H1 (cell line): ENCODE results near the gene IRF2BP2. TPM values are rescaled to one million over a fixed set of nuclear protein-coding genes. Genes with fewer than 3 reads are reported as not detected.

Source experiments
- CTCF ChIA-PET: fragments of 300-600 bp; sonication (Branson Sonifier 250); formaldehyde crosslinking; loops from one replicate; lab custom pipeline; 2021; ENCODE audit not compliant: partially characterized antibody; lab: Charles Lee
- POLR2A ChIA-PET: fragments of 300-600 bp; sonication (Branson Sonifier 250); formaldehyde crosslinking; loops from one replicate; lab custom pipeline; 2021; ENCODE audit warnings: inconsistent platforms; ENCODE audit not compliant: partially characterized antibody; lab: Charles Lee
- DNase-seq, 2 experiments: peaks; one replicate each; pipeline versions ENCODE4 v3.0.0 to v3.0.0-alpha.2; 2010 to 2022; ENCODE audit warnings: low spot score in 2 of 2, low read depth in 1 of 2, mixed read lengths in 1 of 2
- FAIRE-seq: peaks from 2 replicates; lab custom pipeline; 2011; peaks lifted over from hg19 to GRCh38; lab: Jason Lieb, UNC
- H2AFZ ChIP-seq: 2 replicates; pipeline ENCODE4 v1.8.1; 2012; ENCODE audit warnings: low read length, inconsistent platforms
- H2AK5ac ChIP-seq: 2 replicates; pipeline ENCODE4 v1.6.1; 2013; ENCODE audit warnings: low read depth, low read length
- H2BK120ac ChIP-seq: replicated peaks from 2 replicates; pipeline ENCODE3; 2013; ENCODE audit warnings: low read depth, low read length, inconsistent platforms
- H2BK12ac ChIP-seq: 2 replicates; pipeline ENCODE4 v1.6.1; 2013; ENCODE audit warnings: low read depth, low read length
- H2BK15ac ChIP-seq: 2 replicates; pipeline ENCODE4 v1.6.1; 2013; ENCODE audit warnings: low read length
- H2BK20ac ChIP-seq: 2 replicates; pipeline ENCODE4 v1.6.1; 2013; ENCODE audit warnings: low read length
- H2BK5ac ChIP-seq: 2 replicates; pipeline ENCODE4 v1.6.1; 2013; ENCODE audit warnings: low read depth, low read length
- H3K14ac ChIP-seq: 2 replicates; pipeline ENCODE4 v1.6.1; 2013; ENCODE audit warnings: inconsistent platforms; ENCODE audit not compliant: insufficient read length
- H3K18ac ChIP-seq: 2 replicates; pipeline ENCODE4 v1.6.1; 2013; ENCODE audit warnings: low read length; ENCODE audit errors: extremely low read depth
- H3K23ac ChIP-seq: 2 replicates; pipeline ENCODE4 v1.6.1; 2013; ENCODE audit warnings: inconsistent platforms; ENCODE audit not compliant: insufficient read length
- H3K23me2 ChIP-seq: 2 replicates; pipeline ENCODE4 v1.6.1; 2013; ENCODE audit warnings: low read depth, low read length
- H3K27ac ChIP-seq: 2 replicates; pipeline ENCODE4 v1.6.1; 2011; ENCODE audit warnings: low read depth, low read length, inconsistent platforms
- H3K27me3 ChIP-seq, 4 experiments: replicated peaks in 1 of 4; 1 replicate in 1 of 4; 2 replicates in 3 of 4; pipeline versions ENCODE4 v1.6.1 to v1.8.1; 2011 to 2013; ENCODE audit warnings: low read length in 3 of 4, mild to moderate bottlenecking in 3 of 4, inconsistent platforms in 2 of 4, mixed read lengths in 2 of 4, moderate library complexity in 1 of 4; ENCODE audit not compliant: control insufficient read depth in 3 of 4, insufficient read depth in 3 of 4; ENCODE audit errors: extremely low read depth in 1 of 4
- H3K36me3 ChIP-seq, 4 experiments: 2 replicates each; pipeline versions ENCODE4 v1.6.1 to v1.8.1; 2011 to 2013; ENCODE audit warnings: mild to moderate bottlenecking in 4 of 4, low read length in 3 of 4, moderate library complexity in 2 of 4, control low read depth in 1 of 4, inconsistent platforms in 1 of 4; ENCODE audit not compliant: insufficient read depth in 4 of 4, control insufficient read depth in 2 of 4
- H3K4ac ChIP-seq: replicated peaks from 2 replicates; pipeline ENCODE3; 2013; ENCODE audit warnings: low read length, low read depth, mixed read lengths, inconsistent platforms; ENCODE audit not compliant: insufficient read length
- H3K4me1 ChIP-seq, 4 experiments: replicated peaks in 1 of 4; 1 replicate in 1 of 4; 2 replicates in 3 of 4; pipeline versions ENCODE4 v1.6.1 to v1.8.1; 2011 to 2013; ENCODE audit warnings: low read length in 3 of 4, inconsistent platforms in 2 of 4, mixed read lengths in 1 of 4; ENCODE audit not compliant: insufficient read depth in 4 of 4, control insufficient read depth in 3 of 4
- H3K4me2 ChIP-seq, 2 experiments: 2 replicates each; pipeline versions ENCODE4 v1.6.1 to v1.8.1; 2011 to 2013; ENCODE audit warnings: low read depth in 2 of 2, low read length in 2 of 2, control low read depth in 1 of 2, inconsistent platforms in 1 of 2, mild to moderate bottlenecking in 1 of 2; ENCODE audit not compliant: insufficient read depth in 1 of 2
- H3K4me3 ChIP-seq, 4 experiments: fragments of 200-600, 300-600 bp in 1 of 4; sonication (generic), shearing (Covaris generic), sonication (Bioruptor Twin) in 1 of 4; 2 replicates each; pipeline versions ENCODE4 v1.5.1 to v1.8.1; 2011 to 2016; ENCODE audit warnings: low read length in 4 of 4, low read depth in 3 of 4, control low read depth in 2 of 4, inconsistent platforms in 2 of 4, mild to moderate bottlenecking in 2 of 4, mixed read lengths in 1 of 4, moderate library complexity in 1 of 4; ENCODE audit not compliant: insufficient read depth in 2 of 4; ENCODE audit errors: extremely low read depth in 1 of 4
- H3K56ac ChIP-seq: replicated peaks from 2 replicates; pipeline ENCODE3; 2013; ENCODE audit warnings: low read depth, mild to moderate bottlenecking, mixed read lengths, low read length, inconsistent platforms; ENCODE audit not compliant: insufficient read length
- H3K79me1 ChIP-seq: 2 replicates; pipeline ENCODE4 v1.6.1; 2013; ENCODE audit warnings: low read depth, low read length, control low read depth
- H3K79me2 ChIP-seq, 2 experiments: 2 replicates each; pipeline versions ENCODE4 v1.6.1 to v1.8.1; 2012 to 2013; ENCODE audit warnings: low read length in 2 of 2, mild to moderate bottlenecking in 2 of 2, inconsistent platforms in 1 of 2; ENCODE audit not compliant: insufficient read depth in 2 of 2, control insufficient read depth in 1 of 2
- H3K9ac ChIP-seq, 4 experiments: replicated peaks in 1 of 4; 1 replicate in 1 of 4; 2 replicates in 3 of 4; pipeline versions ENCODE4 v1.6.1 to v1.8.1; 2011 to 2013; ENCODE audit warnings: low read depth in 3 of 4, low read length in 3 of 4, control low read depth in 2 of 4, mild to moderate bottlenecking in 2 of 4, moderate library complexity in 2 of 4, inconsistent platforms in 1 of 4; ENCODE audit errors: extremely low read depth in 1 of 4
- H3K9me3 ChIP-seq, 2 experiments: 2 replicates each; pipeline versions ENCODE4 v1.6.1 to v1.8.1; 2012 to 2013; ENCODE audit warnings: mild to moderate bottlenecking in 2 of 2, moderate library complexity in 2 of 2, control low read depth in 1 of 2, inconsistent platforms in 1 of 2, low read depth in 1 of 2, low read length in 1 of 2, mixed read lengths in 1 of 2; ENCODE audit not compliant: insufficient read depth in 2 of 2
- H4K20me1 ChIP-seq, 2 experiments: replicated peaks in 1 of 2; 2 replicates each; pipeline versions ENCODE3 to v1.8.1; 2011 to 2013; ENCODE audit warnings: inconsistent platforms in 2 of 2, low read length in 2 of 2, mild to moderate bottlenecking in 1 of 2; ENCODE audit not compliant: insufficient read depth in 2 of 2, control insufficient read depth in 1 of 2
- H4K5ac ChIP-seq: 2 replicates; pipeline ENCODE4 v1.6.1; 2013; ENCODE audit warnings: low read length, low read depth, mixed read lengths, inconsistent platforms; ENCODE audit not compliant: insufficient read length
- H4K8ac ChIP-seq: 2 replicates; pipeline ENCODE4 v1.8.0; 2013; ENCODE audit warnings: mild to moderate bottlenecking, moderate library complexity, low read length, inconsistent platforms; ENCODE audit not compliant: insufficient read depth; ENCODE audit errors: extremely low read depth
- H4K91ac ChIP-seq: replicated peaks from 2 replicates; pipeline ENCODE3; 2013; ENCODE audit warnings: low read length, mixed read lengths, inconsistent platforms; ENCODE audit not compliant: insufficient read length
- BACH1 ChIP-seq: IDR thresholded peaks from 2 replicates; pipeline ENCODE4 v1.6.1; 2012; ENCODE audit warnings: low read length, improper control_type of control experiment
- WGBS, 2 experiments: shearing (Covaris generic) in 1 of 2; methylation state at CpG; one replicate each; pipeline versions ENCODE4 v1.1.6 to v1.1.7; 2013 to 2015; ENCODE audit warnings: low lambda C conversion rate in 2 of 2, mixed read lengths in 2 of 2, inconsistent platforms in 1 of 2, low coverage in 1 of 2, missing lambda C conversion rate in 1 of 2; ENCODE audit not compliant: insufficient replicate concordance in 2 of 2, insufficient coverage in 1 of 2, insufficient read length in 1 of 2; ENCODE audit errors: extremely low coverage in 1 of 2, missing lambda C conversion rate in 1 of 2; 5-methylcytosine and 5-hydroxymethylcytosine counted together
- polyA plus RNA-seq, 7 experiments: library from polyadenylated mRNA; depleted of rRNA in 3 of 7; stranded (reverse) in 5 of 7; unstranded in 2 of 7; fragments of >200 nt in 5 of 7; fragments of 200-250 nt in 2 of 7; gene quantifications; 1 replicate in 5 of 7; 2 replicates in 1 of 7; 4 replicates in 1 of 7; pipeline versions ENCODE4 v1.2.1 to v1.2.3, GENCODE V29; 2011 to 2013; ENCODE audit warnings: missing spikeins in 2 of 7, mixed read lengths in 2 of 7
- total RNA-seq: library from RNA; stranded (reverse); fragmentation: NEBNext Ultra II Directional; extraction: Animal tissue kit (Norgen Biotek cat#: 25700); gene quantifications from 2 replicates; pipeline ENCODE4 v1.2.1, GENCODE V29; 2021

IRF2BP2 gene
- total and polyA plus RNA-seq, 2 of the 8 experiments (the other 6 are each of a cell fraction or from before 2014, with no cell fraction given), result 24.9 to 67.5 TPM

GRCh38 chr1:234631721-234632125 is 21.7 kb upstream of the IRF2BP2 start:
- Histone ChIP-seq H3K4me3 (no peak overlapping the region), H3K36me3 (no peaks in the 10 kb centered on the region), H3K4ac (no peak overlapping the region), H3K23me2 (no peaks in the 10 kb centered on the region), H4K20me1 (no peaks in the 10 kb centered on the region), H3K23ac (no peak overlapping the region), H2BK15ac (no peak overlapping the region), H2BK120ac (no peak overlapping the region), H3K27ac (no peak overlapping the region), H2AFZ (no peak overlapping the region), H4K8ac (no peak overlapping the region), H3K4me1 (no peaks in the 10 kb centered on the region), H3K4me2 (no peak overlapping the region), H4K5ac (no peak overlapping the region), H2AK5ac (no peak overlapping the region), H2BK20ac (no peak overlapping the region), H3K27me3 (no peaks in the 10 kb centered on the region), H3K79me1 (no peaks in the 10 kb centered on the region), H3K79me2 (no peaks in the 10 kb centered on the region), H4K91ac (no peak overlapping the region), H3K56ac (no peak overlapping the region), H2BK5ac (no peak overlapping the region), H3K14ac (no peak overlapping the region), H2BK12ac (no peak overlapping the region), H3K9ac (no peak overlapping the region), H3K18ac (no peak overlapping the region), H3K9me3 (no peaks in the 10 kb centered on the region)
- DNase-seq (no peak), FAIRE-seq (no peak)
- ChIA-PET POLR2A (interaction anchor here (0.6 to 1.9 kb wide), 3 partner anchors 13 to 38 kb away, joined by 3 to 4 read pairs (median 3); no protein-coding TSS in a partner anchor), CTCF (interaction anchor here (0.6 to 0.7 kb wide), 2 partner anchors 27 to 1874 kb away, joined by 3 to 5 read pairs; no protein-coding TSS in a partner anchor)
- WGBS, 2 experiments, result 77% methylated on average over 1 of the region's 1 CpG; no CpG with 5 or more reads in 1 of the 2 experiments
- no peak for TF ChIP-seq BACH1
